AG04449 (cell line): Measurements from ENCODE around the gene EPHB2.

Source experiments
- CTCF ChIA-PET: fragments of 350-600 bp; formaldehyde crosslinking; extraction: SDS; loops from one replicate; lab custom pipeline; 2021; ENCODE audit warnings: antibody characterized with exemption; lab: Yijun Ruan, JAX
- POLR2A ChIA-PET: fragments of 400-600, 350-600 bp; formaldehyde crosslinking; extraction: SDS; loops from one replicate; lab custom pipeline; 2020; ENCODE audit warnings: antibody characterized with exemption, inconsistent platforms; lab: Yijun Ruan, JAX
- DNase-seq: peaks from one replicate; pipeline ENCODE4 v3.0.0-alpha.2; 2010; ENCODE audit warnings: low read depth, low spot score
- H3K4me3 ChIP-seq: 2 replicates; pipeline ENCODE4 v1.5.1; 2011; ENCODE audit warnings: low read depth, mild to moderate bottlenecking, control low read depth, low read length
- TF ChIP-seq, protein P1 (sequence below): IDR thresholded peaks from one replicate; pipeline ENCODE4 v1.5.1; 2011; ENCODE audit warnings: mild to moderate bottlenecking, moderate library complexity, low read length, control low read depth, inconsistent platforms; ENCODE audit not compliant: insufficient read depth; ENCODE audit errors: missing control alignments

Gene EPHB2

DNA sequence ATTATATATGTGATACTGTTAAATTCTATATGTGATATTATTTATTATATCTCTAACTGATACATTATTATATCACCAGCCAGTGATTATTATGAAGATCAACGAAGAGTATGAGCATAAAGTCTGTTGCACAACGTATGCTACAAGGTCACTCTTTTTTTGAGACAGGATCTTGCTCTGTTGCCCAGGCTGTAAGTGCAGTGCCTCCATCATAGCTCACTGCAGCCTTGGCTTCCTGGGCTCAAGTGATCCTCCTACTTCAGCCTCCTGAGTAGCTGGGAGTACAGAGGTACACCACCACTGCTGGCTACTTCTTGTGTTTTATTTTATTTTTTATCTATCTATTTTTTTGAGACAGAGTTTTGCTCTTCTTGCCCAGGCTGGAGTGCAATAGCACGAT lies 14.0 kb upstream of the EPHB2 start:
- CTCF ChIA-PET, result interaction anchor here (1.0 to 9.8 kb wide), 4 partner anchors 9 to 237 kb away, joined by 3 to 217 read pairs (median 4); no protein-coding TSS in a partner anchor

DNA sequence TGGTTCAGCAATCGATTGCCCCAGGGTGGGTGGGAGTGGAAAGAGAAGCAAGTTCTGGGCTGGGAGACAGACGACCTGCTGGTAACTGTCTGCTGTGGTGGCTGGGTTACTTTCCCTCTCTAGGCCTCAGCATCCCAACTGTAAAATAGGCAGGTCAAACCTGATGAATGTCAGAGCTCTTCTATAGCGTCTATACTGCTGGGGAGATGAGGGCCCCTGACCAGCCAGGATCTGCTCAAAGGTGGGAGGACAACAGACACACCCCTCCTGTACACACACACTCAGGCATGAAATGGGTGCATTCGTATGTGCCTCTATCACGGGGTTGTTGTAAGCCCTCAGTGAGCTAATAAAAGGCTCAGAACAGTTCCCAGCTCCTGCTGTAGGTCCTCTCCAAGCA lies 12.7 kb upstream of the EPHB2 start:
- ChIA-PET POLR2A (no interaction called here), CTCF (interaction anchor here (1.0 to 9.8 kb wide), 5 partner anchors 9 to 235 kb away, joined by 4 to 217 read pairs (median 6); no protein-coding TSS in a partner anchor)
- TF ChIP-seq, protein P1, sequence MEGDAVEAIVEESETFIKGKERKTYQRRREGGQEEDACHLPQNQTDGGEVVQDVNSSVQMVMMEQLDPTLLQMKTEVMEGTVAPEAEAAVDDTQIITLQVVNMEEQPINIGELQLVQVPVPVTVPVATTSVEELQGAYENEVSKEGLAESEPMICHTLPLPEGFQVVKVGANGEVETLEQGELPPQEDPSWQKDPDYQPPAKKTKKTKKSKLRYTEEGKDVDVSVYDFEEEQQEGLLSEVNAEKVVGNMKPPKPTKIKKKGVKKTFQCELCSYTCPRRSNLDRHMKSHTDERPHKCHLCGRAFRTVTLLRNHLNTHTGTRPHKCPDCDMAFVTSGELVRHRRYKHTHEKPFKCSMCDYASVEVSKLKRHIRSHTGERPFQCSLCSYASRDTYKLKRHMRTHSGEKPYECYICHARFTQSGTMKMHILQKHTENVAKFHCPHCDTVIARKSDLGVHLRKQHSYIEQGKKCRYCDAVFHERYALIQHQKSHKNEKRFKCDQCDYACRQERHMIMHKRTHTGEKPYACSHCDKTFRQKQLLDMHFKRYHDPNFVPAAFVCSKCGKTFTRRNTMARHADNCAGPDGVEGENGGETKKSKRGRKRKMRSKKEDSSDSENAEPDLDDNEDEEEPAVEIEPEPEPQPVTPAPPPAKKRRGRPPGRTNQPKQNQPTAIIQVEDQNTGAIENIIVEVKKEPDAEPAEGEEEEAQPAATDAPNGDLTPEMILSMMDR, result no peak
- DNase-seq, result no peak
- H3K4me3 ChIP-seq, result no peak overlapping the region

More for the DNA sequence above, 14.0 kb upstream of the EPHB2 start:
- no peak overlapping the region for H3K4me3 ChIP-seq
- DNase-seq, result no peak
- TF ChIP-seq, protein P1, result no peak
- POLR2A ChIA-PET, result no interaction called here

DNA sequence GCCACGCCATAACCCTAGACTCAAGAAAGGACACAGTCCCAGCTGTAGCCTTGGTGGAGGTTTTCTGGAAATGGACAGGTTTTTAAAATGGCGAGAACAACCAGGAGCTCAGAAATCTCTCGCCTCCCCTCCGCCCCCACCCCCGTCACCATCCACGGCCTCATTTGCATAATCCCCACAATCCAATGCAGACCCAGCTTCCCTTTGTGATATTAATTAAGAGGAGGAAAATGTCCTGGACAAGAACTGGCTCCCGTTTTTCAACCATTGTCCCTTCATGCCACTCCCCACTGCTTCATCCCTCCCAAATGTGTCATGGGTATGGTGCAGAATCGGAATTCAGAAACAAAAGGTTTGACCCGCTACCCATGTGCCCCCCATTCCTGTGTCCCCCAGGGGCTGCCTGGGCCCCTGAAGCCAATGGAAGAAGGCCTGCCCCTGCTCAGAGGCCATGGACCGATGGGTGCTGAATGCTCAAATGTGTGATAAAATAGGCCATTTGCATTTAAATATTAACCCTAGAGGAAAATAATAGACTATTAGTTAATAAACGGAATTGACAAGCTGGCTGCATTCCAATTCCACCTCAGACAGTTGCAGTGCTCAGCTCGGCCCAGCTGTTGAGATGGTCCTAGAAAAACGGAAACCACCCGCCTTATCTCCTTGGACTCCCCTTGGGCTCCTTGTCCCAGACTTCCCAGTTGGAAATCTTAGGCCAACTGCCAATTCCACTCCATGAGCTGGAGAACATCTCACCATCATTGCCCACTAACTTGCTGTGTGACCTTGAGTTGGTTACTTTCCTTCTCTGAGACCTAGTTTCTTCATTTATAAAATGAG lies 10.7 kb upstream of the EPHB2 start:
- TF ChIP-seq, protein P1, result no peak
- ChIA-PET CTCF (interaction anchor here (1.6 to 9.8 kb wide), 6 partner anchors 8 to 230 kb away, joined by 7 to 217 read pairs (median 69); no protein-coding TSS in a partner anchor), POLR2A (no interaction called here)
- H3K4me3 ChIP-seq, result no peak overlapping the region
- no peak for DNase-seq

DNA sequence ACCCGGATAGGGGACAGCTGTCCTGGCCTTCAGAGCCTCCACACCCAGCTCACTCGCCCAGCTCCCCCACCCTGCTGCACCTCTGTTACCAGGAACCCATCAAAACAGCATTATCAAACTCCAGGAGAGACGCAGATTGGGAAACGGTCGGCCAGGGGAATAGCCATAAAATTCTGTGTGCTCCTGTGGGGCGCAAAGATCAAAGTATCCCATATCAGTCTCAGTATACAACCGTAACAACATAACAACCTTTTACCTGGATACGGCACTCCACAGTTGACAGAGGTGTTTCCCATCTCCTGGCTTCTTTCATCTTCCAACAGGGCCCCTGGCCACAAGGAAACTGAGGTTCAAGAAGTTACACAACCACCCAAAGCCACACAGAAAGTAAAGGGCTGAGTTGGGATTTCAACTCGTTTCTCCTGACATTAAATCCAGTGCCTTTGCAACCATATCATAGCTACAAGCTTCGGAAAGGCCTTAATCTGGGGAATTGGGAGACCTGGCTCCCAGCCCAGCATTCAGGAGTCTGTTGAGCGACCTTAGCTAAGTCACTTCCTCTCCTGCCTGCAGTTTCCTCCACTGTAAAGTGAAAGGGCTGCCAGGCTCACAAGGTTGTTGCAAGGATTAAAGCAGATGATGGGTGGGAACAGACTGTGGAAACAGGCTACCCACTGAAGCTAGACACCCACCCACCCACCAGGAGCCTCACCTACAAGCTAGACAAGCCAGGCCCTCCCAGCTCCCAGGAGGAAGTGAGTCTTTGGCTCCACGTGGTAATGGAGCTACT lies 8.1 kb upstream of the EPHB2 start:
- H3K4me3 ChIP-seq, result no peak overlapping the region
- ChIA-PET POLR2A (no interaction called here), CTCF (interaction anchor here (0.5 to 9.8 kb wide), 26 partner anchors 8 to 276 kb away, joined by 3 to 217 read pairs (median 18); no protein-coding TSS in a partner anchor)
- TF ChIP-seq, protein P1, result no peak
- DNase-seq, result no peak

DNA sequence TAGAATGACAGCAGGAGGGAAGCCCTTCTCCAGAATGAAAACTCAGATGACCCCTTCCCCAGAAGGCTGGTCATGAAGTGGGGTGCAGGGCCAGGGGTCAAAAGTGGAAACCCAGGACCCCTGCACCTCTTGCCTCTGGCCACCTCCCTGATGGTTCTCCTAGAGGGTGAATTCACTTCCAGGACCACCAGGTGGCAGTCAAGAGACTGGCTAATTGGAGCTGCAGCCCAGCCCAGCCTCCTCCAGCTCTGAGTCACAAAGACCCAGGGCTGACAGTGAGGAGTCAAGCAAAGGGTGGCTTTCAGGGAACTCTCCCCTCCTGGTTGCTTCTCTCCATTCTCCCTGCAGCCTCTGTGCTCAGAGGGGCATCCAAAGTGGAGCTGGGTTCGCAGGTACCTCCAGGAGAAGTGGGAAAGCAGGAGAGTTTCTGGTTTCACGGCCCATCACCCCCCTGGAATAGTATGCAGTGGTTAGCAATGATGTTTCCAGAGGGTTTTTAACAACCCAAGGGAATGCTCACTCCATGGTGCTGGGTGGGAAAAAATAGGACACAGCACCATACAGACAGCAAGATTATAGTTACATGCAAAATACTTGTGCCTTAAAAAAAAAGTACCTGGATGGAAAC lies 6.1 kb upstream of the EPHB2 start:
- no peak overlapping the region for H3K4me3 ChIP-seq
- POLR2A ChIA-PET, result no interaction called here
- TF ChIP-seq, protein P1, result peak; percentile 88

More for the DNA sequence above, 6.1 kb upstream of the EPHB2 start:
- CTCF ChIA-PET, result interaction anchor here (0.6 to 9.8 kb wide), 57 partner anchors 9 to 284 kb away, joined by 3 to 217 read pairs (median 7); no protein-coding TSS in a partner anchor
- peak; percentile 24 for DNase-seq
